ENCODE measurements around the gene TADA1. TPM values are rescaled to one million over a fixed set of nuclear protein-coding genes. Genes with fewer than 3 reads are reported as not detected.

Gene TADA1
- total and polyA plus RNA-seq, 12 donors, result 5.8 to 23.1 (median 13.1) TPM

GRCh38 chr1:166905136-166905535 lies 29.1 kb upstream of the TADA1 start:
- intact Hi-C loops (cut with DNase I), result loop anchor here in 1 of 2 donors (5.0 kb wide), 1 partner anchor 157 kb away; no protein-coding TSS in a partner anchor
- Histone ChIP-seq H3K36me3 (replicated peaks in 1 of 2) (no peaks in the 10 kb centered on the region), H3K4me3 (no peak overlapping the region), H3K27ac (no peak overlapping the region), H3K27me3 (no peaks in the 10 kb centered on the region), H3K4me1 (replicated peaks in 1 of 2) (no peaks in the 10 kb centered on the region), H3K9me3 (replicated peaks in 1 of 3) (no peaks in the 10 kb centered on the region)
- DNase-seq, result no peak
- no peak for TF ChIP-seq CTCF (IDR thresholded peaks at IDR 0.05)
- TF ChIP-seq POLR2A (IDR thresholded peaks at IDR 0.05), result no peak
- 47 to 55% (median 53%) methylated on average over 2 of the region's 2 CpGs for WGBS, 4 donors

DNA sequence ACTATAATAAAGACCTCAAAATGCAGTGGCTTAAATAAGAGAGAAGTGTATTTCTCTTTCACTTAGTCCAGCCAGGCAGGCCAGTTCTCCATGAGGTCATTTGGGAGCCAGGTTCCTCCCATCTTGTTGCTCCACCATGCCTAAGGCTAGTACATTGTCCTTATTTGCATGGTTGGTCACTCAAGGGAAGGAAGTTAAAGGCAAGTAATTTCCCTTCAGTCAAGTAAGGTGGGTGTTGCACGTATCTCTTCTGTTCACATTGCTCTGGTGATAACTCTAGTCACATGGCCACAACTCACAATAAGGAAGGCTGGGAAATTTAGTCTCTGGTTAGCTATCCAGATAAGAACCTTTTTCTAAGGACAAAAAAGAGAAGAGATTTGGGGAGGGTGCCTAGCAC lies 27.2 kb upstream of the TADA1 start:
- Histone ChIP-seq H3K27me3 (no peaks in the 10 kb centered on the region), H3K36me3 (replicated peaks in 1 of 2) (no peaks in the 10 kb centered on the region), H3K9me3 (replicated peaks in 1 of 3) (no peaks in the 10 kb centered on the region), H3K4me3 (no peak overlapping the region), H3K27ac (no peak overlapping the region), H3K4me1 (replicated peaks in 1 of 2) (no peaks in the 10 kb centered on the region)
- DNase-seq, result no peak
- no peak for TF ChIP-seq CTCF (IDR thresholded peaks at IDR 0.05)
- no peak for TF ChIP-seq POLR2A (IDR thresholded peaks at IDR 0.05)
- WGBS, 4 donors, result 56 to 68% (median 65%) methylated on average over 1 of the region's 1 CpG
- intact Hi-C loops (cut with DNase I), result no loop called here

DNA sequence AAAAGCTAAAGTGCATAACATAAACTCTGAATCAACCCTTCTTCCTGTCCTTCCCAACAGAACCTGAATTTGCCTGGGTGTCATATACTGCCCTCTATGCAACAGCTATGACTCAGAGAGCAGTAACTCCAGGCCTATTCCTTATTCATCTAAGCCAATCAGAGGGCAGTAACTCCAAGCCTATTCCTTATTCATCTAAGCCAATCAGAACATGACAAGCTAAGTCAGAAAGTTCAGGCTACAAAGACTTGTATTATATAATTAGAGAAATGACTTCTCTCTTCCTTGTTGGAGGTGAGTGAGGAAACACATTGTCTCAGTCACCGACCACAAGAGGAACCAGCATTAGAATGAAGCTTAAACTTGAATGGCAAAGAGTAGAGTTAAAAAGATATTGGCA lies 26.2 kb upstream of the TADA1 start:
- TF ChIP-seq CTCF (IDR thresholded peaks at IDR 0.05) (no peak), POLR2A (IDR thresholded peaks at IDR 0.05) (no peak)

GRCh38 chr1:166900987-166901386 lies 24.9 kb upstream of the TADA1 start:
- no peaks in the 10 kb centered on the region for H3K4me1 ChIP-seq (replicated peaks in 1 of 2)
- H3K27ac ChIP-seq, result no peak overlapping the region
- intact Hi-C loops (cut with DNase I), result no loop called here
- no peaks in the 10 kb centered on the region for H3K9me3 ChIP-seq (replicated peaks in 1 of 3)
- no peaks in the 10 kb centered on the region for H3K36me3 ChIP-seq (replicated peaks in 1 of 2)
- TF ChIP-seq CTCF (IDR thresholded peaks at IDR 0.05) (no peak), POLR2A (IDR thresholded peaks at IDR 0.05) (no peak)
- no peak overlapping the region for H3K4me3 ChIP-seq
- WGBS, 4 donors, result 35 to 54% (median 37%) methylated on average over 4 of the region's 4 CpGs
- no peak for DNase-seq
- no peaks in the 10 kb centered on the region for H3K27me3 ChIP-seq

More for the DNA sequence above, 26.2 kb upstream of the TADA1 start:
- Histone ChIP-seq H3K4me1 (replicated peaks in 1 of 2) (no peaks in the 10 kb centered on the region), H3K4me3 (no peak overlapping the region), H3K36me3 (replicated peaks in 1 of 2) (no peaks in the 10 kb centered on the region), H3K9me3 (replicated peaks in 1 of 3) (no peaks in the 10 kb centered on the region), H3K27ac (no peak overlapping the region), H3K27me3 (no peaks in the 10 kb centered on the region)
- intact Hi-C loops (cut with DNase I), result no loop called here
- 67 to 86% (median 78%) methylated on average over 1 of the region's 1 CpG for WGBS, 4 donors
- DNase-seq, result no peak
